NB4 (cell line): ENCODE measurements around the gene RNU5B-1.

Experiments
- CTCF ChIP-seq: IDR thresholded peaks from one replicate; pipeline ENCODE4 v1.5.1; 2012; ENCODE audit warnings: low read depth, low read length
- MYC ChIP-seq: IDR thresholded peaks from 2 replicates; pipeline ENCODE4 v1.6.1; 2011; ENCODE audit warnings: low read depth, low read length
- POLR2A ChIP-seq: IDR thresholded peaks from 2 replicates; pipeline ENCODE4 v1.6.1; 2011; ENCODE audit warnings: mild to moderate bottlenecking; ENCODE audit not compliant: insufficient read length; ENCODE audit errors: extremely low read depth

- no peak for TF ChIP-seq CTCF
- TF ChIP-seq POLR2A = no peak
- no peak for TF ChIP-seq MYC
These were observed 28.8 kb downstream of the RNU5B-1 start for GRCh38 chr15:65333148-65333820.
